Stimulated activated naive CD8-positive, alpha-beta T cell treated with anti-CD3 and anti-CD28 coated beads, Interleukin-15, amount 100 ng/mL, for 72 hours (primary cell): ENCODE results near the gene SNX7.

Source experiments
- ATAC-seq: fragments of 150-1000 bp; cut with Tn5 transposase; 2 replicates; pipeline ENCODE4 v1.10.0; 2021; ENCODE audit warnings: mild to moderate bottlenecking, moderate library complexity
- DNase-seq, 2 donors: peaks; one replicate each; pipeline ENCODE4 v3.0.0; 2021 to 2022
- H3K27ac Mint-ChIP-seq, 2 donors: one replicate each; pipeline ENCODE4 v1.8.0; 2022; ENCODE audit warnings: mild to moderate bottlenecking in 2 of 2, mixed read lengths in 2 of 2, moderate library complexity in 2 of 2
- H3K27me3 Mint-ChIP-seq: one replicate; pipeline ENCODE4 v1.8.0; 2022; ENCODE audit warnings: mixed read lengths
- H3K4me1 Mint-ChIP-seq: one replicate; pipeline ENCODE4 v1.8.0; 2022; ENCODE audit warnings: mild to moderate bottlenecking, mixed read lengths
- H3K4me3 Mint-ChIP-seq, 2 donors: one replicate each; pipeline ENCODE4 v1.8.0; 2022; ENCODE audit warnings: mild to moderate bottlenecking in 2 of 2, mixed read lengths in 2 of 2, moderate library complexity in 1 of 2
- H3K9me3 Mint-ChIP-seq, 2 donors: one replicate each; pipeline ENCODE4 v1.8.0; 2022; ENCODE audit warnings: mixed read lengths in 2 of 2

SNX7 gene, protein sequence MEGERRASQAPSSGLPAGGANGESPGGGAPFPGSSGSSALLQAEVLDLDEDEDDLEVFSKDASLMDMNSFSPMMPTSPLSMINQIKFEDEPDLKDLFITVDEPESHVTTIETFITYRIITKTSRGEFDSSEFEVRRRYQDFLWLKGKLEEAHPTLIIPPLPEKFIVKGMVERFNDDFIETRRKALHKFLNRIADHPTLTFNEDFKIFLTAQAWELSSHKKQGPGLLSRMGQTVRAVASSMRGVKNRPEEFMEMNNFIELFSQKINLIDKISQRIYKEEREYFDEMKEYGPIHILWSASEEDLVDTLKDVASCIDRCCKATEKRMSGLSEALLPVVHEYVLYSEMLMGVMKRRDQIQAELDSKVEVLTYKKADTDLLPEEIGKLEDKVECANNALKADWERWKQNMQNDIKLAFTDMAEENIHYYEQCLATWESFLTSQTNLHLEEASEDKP

DNA sequence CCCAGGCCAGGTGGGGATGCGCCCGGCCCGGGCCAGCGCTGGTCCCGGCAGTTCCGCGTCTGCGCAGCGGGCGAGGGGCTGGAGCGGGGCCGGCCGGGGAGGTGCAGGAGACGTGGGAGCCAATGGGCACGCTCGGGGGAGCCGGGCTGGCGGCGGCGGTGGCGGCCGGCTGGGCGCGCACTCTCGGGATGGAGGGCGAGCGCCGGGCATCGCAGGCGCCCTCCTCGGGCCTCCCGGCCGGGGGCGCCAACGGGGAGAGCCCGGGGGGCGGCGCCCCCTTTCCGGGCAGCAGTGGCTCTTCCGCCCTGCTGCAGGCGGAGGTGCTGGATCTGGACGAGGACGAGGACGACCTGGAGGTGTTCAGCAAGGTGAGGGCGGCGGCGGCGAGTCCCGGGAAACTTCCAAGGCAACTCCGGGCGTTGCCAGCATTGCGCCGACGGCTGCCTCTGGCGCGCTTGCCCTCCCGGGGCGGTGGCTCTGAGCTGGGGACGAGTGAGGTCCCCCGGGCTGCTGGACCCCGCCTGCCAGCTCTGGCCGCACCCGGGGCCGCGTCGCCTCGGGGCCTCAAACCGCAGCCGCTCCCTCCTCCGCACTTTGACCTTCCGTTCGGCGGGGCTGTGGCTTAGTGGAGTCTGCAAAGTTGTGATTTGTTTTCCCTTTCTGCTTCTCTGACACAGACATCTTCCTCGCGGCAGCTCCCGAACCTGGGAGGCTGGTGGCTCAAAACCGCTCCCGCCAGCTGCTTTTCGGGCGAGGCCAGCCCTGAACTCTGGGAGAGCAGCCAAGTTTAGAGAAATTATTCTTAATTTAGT lies at the start of gene SNX7:
SNX7 (plus strand) TSS at position 178 of the 812 bp plus-strand sequence; CDS start at position 189, 11 bp downstream.
- peak within 1 kb of the TSS; percentile 79 to 88 for H3K4me3 Mint-ChIP-seq
- H3K9me3 Mint-ChIP-seq: no peaks in the 10 kb centered on the region
- H3K4me1 Mint-ChIP-seq: peaks cover 11% of the 10 kb centered on the region
- H3K27ac Mint-ChIP-seq: peak within 1 kb of the TSS; percentile 19
- peaks cover 53% of the 10 kb centered on the region for H3K27me3 Mint-ChIP-seq
- DNase-seq (peak; percentile 10), ATAC-seq (peak; percentile 58)

DNA sequence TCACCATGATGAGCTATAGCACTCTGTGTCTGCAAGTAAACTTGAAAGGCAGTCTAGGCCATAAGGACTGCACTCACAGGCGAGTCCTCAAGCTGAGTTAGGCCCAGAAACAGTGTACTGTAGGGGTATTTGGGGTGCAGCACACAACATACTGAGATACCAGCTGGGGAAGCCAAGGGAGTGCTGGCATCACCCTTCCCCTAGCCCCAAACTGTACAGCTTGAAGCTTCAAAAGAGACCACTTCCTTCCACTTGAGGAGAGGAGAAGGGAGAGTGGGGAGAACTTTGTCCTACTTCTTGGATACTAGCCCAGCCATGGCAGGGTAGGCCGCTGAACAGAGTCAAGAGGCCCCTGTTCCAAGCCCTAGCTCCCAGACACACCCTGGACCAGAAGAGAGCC lies 24.2 kb upstream of the SNX7 start:
- no peak for ATAC-seq
- H3K9me3 Mint-ChIP-seq: peaks cover 13 to 37% of the 10 kb centered on the region in 2 donors
- DNase-seq: no peak
- no peak overlapping the region for H3K27ac Mint-ChIP-seq
- H3K4me1 Mint-ChIP-seq: no peaks in the 10 kb centered on the region
- no peak overlapping the region for H3K4me3 Mint-ChIP-seq
- H3K27me3 Mint-ChIP-seq: no peaks in the 10 kb centered on the region

DNA sequence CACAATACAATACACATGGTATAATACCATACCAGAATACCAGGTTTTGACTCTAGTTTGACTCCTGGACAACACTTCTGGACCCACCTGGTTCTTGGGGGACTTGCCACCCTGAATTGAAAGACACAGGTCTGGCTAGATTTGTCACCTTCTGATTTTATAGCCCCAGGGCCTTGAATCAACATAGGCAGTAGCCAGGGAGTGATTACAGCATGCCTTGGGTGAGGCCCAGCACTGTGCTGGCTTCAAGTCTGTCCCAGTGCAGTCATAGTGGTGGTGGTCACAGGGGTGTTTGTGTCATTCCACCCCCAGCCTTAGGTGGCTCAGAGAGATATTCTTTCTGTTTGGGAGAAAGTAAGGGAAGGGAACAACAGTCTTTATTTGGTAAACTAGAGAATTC lies 23.3 kb upstream of the SNX7 start:
- Mint-ChIP-seq H3K4me1 (no peaks in the 10 kb centered on the region), H3K27me3 (no peaks in the 10 kb centered on the region), H3K4me3 (no peak overlapping the region)

DNA sequence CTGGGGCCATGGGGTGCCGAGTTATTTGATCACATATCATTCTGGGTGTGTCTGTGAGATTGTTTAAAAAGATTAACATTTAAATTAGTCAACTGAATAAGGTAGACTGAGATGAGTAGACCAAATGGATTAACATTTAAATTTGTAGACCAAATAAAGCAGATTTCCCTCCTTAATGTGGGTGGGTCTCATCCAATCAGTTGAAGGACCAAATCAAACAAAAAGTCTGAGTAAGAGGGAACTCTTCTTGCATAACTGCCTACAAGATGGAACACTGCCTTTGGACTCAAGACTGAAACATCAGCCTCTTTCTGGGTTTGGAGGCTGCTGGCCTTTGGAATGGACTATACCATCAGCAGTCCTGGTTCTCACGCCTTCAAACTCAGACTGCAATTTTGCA lies 17.0 kb upstream of the SNX7 start:
- Mint-ChIP-seq H3K4me3 (no peak overlapping the region), H3K27me3 (no peaks in the 10 kb centered on the region), H3K27ac (no peak overlapping the region), H3K4me1 (no peaks in the 10 kb centered on the region), H3K9me3 (peaks cover 8 to 31% of the 10 kb centered on the region in 2 donors)
- DNase-seq: no peak
- ATAC-seq: no peak

More for the DNA sequence above, 23.3 kb upstream of the SNX7 start:
- DNase-seq (no peak), ATAC-seq (no peak)
- H3K27ac Mint-ChIP-seq: no peak overlapping the region
- peaks cover 13 to 41% of the 10 kb centered on the region in 2 donors for H3K9me3 Mint-ChIP-seq

DNA sequence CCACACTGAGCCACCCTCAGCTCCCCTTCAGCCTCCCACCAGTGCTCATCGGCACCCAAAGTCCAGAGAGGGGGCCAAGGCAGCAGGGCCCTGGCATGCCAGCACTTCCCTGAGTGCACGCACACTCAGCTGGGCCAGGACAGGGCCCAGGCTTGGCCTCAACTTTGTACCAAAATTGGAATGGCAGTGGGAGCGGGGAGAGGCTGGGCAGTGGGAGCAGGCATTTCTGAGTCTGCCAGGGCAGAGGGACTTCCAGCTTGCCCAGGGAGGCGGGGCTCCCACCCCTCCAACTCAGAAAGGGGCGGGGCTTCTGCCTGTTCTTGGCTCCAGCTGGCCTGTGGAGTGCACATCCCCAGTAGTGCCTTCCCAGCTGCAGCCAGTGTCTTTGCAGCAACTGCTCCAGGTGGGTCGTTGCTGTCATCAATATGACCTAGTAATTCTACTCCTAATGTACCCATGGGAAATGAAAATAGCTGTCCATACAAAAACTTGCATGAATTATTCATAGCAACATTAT lies 10.3 kb upstream of the SNX7 start:
- Mint-ChIP-seq H3K27me3 (no peaks in the 10 kb centered on the region), H3K4me1 (no peaks in the 10 kb centered on the region)

DNA sequence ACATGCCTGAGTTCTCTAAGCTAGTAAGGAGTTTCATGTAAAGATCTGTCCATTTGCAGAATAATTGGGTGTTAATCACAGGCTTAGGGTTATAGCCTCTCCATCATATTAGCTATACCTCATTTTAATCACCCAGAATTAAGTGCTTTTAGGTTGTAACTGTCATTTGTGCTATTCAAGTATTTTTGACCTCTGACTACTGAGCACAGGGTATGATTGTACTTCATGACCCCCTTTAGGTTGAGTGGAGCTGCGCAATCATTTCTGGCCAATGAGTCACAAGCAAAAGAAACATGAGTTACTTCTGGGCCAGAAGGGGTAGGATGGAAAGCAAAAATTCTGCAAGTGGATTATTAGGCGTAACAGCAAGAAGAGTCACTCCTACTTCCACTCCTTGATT lies 8.4 kb upstream of the SNX7 start:
- no peak for ATAC-seq
- Mint-ChIP-seq H3K27me3 (no peaks in the 10 kb centered on the region), H3K9me3 (no peaks in the 10 kb centered on the region), H3K4me1 (no peaks in the 10 kb centered on the region), H3K27ac (no peak overlapping the region), H3K4me3 (no peak overlapping the region)
- no peak for DNase-seq

More for the DNA sequence above, 10.3 kb upstream of the SNX7 start:
- Mint-ChIP-seq H3K4me3 (no peak overlapping the region), H3K27ac (no peak overlapping the region), H3K9me3 (no peaks in the 10 kb centered on the region)
- DNase-seq (no peak), ATAC-seq (no peak)

DNA sequence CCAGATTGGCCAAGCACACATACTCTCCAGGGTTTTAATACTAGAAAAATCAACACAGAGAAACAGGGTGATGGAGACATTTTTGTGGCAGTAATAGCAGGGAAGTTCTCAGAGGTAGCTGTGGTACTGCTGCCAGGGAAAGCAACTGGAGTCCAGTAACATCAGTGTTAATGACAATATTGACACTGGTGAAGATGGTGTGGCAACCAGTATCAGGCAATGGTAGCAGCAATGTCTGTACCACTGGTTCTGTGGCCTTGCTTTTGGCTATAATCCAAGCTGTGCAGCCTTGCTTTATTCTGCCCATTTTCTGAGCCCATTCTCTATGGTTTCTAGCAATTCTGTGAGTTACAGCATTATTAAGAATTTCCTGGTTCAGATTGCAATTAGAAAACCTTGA lies 1.6 kb upstream of the SNX7 start:
- H3K27ac Mint-ChIP-seq: no peak overlapping the region
- peaks cover 41% of the 10 kb centered on the region for H3K27me3 Mint-ChIP-seq
- ATAC-seq: no peak

DNA sequence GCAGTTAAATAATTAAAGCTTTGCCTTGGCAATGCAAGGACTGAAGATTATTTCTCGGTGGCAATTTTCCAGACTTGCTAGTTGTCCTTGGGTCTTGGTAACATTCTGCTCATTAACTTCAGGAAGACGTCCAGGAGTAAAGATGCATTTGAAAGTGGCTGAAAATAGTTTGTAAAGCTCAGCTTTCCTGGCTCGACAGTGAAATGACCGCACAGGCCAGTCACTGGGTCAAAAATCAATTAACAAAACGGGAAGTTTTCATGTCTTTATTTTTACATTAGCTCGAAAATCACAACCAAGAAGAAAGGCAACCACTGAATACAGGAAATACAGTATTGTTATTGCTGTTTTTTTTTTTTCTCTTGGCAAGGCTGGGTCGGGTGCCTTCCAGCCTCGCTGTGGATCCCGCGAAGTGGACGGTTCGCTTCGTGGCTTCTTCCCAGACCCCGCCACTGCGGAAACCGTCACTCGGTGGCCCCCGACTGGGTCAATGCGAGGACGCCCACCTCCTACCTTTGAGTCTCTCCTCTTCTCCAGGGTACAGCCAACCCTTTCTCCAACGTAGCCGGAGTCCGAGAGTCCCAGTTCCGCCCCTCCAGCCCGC lies 479 bp upstream of the SNX7 start:
- ATAC-seq (no peak), DNase-seq (no peak)
- peaks cover 46% of the 10 kb centered on the region for H3K27me3 Mint-ChIP-seq
- H3K9me3 Mint-ChIP-seq: no peaks in the 10 kb centered on the region
- peaks cover 11% of the 10 kb centered on the region for H3K4me1 Mint-ChIP-seq
- peak overlapping the region; percentile 29 to 46 for H3K4me3 Mint-ChIP-seq
- H3K27ac Mint-ChIP-seq: no peak overlapping the region

More for the DNA sequence above, 1.6 kb upstream of the SNX7 start:
- DNase-seq: no peak
- H3K4me1 Mint-ChIP-seq: peaks cover 11% of the 10 kb centered on the region
- H3K9me3 Mint-ChIP-seq: no peaks in the 10 kb centered on the region
- H3K4me3 Mint-ChIP-seq: no peak overlapping the region

DNA sequence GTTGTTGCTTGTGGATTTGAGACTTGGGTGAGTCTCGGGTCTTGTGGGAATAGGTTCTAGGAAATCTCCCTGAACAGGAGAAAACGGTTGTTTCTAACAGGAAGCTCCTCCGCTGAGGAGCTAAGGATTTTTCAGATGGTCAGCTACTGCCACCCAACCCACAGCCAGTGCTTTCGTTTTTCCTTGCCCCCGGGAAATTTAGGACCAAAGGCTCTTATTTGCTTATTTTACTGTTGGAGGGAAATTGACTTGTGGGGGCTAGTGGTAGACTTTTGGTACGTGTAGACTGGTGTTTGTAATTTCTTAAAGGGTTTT lies 792 bp downstream of the SNX7 start:
- peak overlapping the region; percentile 19 for H3K27ac Mint-ChIP-seq

DNA sequence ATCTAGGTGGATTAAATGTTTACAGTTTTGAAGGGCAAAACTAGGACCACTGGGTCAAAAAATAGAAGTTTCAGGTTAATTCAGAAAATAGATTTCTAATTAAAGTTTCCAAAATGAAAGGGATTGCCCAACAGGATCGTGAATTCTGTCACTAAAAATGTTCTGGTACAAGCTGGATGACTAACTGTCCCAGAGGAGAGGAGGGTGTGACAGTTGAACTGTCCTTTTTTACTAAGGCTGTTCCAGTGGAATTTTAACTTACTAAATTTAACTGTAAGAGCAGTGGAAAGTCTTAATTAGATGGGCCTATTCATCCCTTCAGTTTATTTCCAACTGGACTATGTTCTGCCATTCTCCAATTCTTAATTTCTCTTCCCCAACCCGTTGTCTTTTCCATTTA lies 7.2 kb downstream of the SNX7 start:
- Mint-ChIP-seq H3K9me3 (no peaks in the 10 kb centered on the region), H3K4me3 (no peak overlapping the region), H3K27me3 (peaks cover 21% of the 10 kb centered on the region), H3K4me1 (no peaks in the 10 kb centered on the region), H3K27ac (no peak overlapping the region)
- no peak for DNase-seq
- ATAC-seq: no peak

More for the DNA sequence above, 792 bp downstream of the SNX7 start:
- Mint-ChIP-seq H3K9me3 (no peaks in the 10 kb centered on the region), H3K4me3 (peak overlapping the region; percentile 79 to 88), H3K27me3 (peaks cover 54% of the 10 kb centered on the region), H3K4me1 (peaks cover 11% of the 10 kb centered on the region)
- no peak for ATAC-seq
- no peak for DNase-seq

DNA sequence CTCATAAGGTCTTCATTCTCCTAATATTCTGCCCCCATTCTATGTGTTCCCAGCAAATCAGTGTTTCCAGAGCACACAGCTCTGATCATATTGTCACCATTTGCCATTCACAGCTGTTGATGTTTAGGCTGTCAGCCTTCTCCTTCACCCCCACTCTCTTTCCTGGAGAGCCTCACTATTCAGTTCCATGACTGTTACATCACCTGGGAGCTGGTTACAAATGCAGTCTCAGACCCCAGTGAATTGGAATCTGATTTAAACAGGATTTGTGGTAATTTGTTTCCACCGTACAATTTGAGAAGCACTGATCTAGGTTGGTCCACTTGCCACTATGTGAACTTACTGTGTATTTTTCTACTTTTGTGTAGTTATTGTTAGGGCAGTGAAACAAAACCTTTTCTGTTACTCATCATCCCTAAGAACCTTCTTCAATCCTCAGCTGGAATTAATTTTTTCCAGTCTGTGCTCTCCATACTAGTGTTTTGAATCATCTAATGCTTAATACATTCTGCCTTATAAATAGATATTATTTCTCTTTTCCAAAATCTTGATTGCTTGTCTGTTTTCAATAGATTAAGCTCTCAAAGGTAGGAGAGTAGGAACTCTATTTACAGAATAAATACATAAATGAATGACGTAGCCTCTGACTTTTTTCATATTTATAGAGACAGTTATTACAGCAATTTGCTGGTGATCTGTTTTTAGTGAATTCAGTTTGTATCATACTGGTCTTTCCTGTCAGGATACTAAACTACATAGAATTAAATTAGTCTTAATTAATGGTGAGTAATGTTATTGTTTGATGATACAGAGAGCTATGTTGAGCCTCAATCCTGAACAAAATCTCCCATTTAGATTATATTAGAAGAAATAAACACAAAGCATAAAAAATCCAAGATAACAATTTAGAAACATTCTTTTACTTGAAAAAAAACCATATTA lies 8.1 kb downstream of the SNX7 start:
- ATAC-seq: no peak
- Mint-ChIP-seq H3K27me3 (peaks cover 12% of the 10 kb centered on the region), H3K27ac (no peak overlapping the region), H3K4me3 (no peak overlapping the region), H3K9me3 (no peaks in the 10 kb centered on the region), H3K4me1 (no peaks in the 10 kb centered on the region)
- no peak for DNase-seq

DNA sequence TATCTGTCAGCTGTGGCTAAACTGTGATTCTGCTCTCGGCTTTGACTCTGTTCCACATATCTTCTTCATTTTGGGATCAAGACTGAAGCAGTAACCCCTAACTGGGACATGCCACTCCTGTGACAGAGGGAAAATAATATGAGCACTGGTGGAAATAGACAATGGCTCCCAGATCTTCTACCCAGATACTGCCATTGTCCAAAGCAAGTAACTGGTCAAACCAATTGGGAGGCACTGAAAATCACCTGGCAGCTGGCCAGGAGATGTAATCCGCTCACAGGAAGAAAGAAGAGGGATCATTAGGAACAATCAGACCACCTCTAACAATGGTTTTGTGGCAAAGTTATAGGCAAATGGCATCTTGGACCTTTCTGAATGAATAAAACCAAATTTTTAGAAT lies 10.7 kb downstream of the SNX7 start:
- DNase-seq (no peak), ATAC-seq (no peak)
- no peaks in the 10 kb centered on the region for H3K4me1 Mint-ChIP-seq
- H3K4me3 Mint-ChIP-seq: no peak overlapping the region
- H3K27me3 Mint-ChIP-seq: no peaks in the 10 kb centered on the region
- peaks cover 0 to 3% of the 10 kb centered on the region in 2 donors for H3K9me3 Mint-ChIP-seq
- H3K27ac Mint-ChIP-seq: no peak overlapping the region

DNA sequence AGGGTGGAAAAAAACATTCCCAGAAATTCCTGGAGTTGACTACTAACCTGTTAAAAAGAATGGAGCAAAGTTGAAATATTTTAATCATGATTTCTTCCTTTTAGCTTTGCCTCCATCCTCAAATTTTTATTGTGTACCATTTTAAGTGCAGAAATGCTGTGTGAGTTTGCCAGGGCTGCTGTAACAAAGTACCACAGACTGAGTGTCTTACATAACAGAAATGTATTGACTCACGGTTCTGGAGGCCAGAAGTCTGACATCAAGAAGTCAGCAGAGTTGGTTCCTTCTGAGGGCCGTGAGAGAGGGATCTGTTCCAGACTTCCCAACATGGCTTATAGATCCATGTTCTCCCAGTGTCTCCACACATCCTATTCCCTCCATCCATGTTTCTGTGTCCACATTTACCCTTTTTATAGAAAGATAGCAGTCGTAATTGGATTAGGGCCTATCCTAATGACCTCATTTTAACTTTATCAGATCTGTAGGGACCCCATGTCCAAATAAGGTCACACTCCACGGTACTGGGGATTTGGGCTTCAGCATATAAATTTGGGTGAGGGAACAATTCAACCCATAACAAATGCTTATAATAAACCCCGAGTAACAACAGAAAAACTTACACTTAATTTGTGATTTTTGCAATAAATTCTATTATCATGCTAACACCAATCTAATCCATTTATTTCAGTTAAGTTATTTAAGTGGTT lies 12.7 kb downstream of the SNX7 start:
- no peaks in the 10 kb centered on the region for H3K4me1 Mint-ChIP-seq
- no peak for DNase-seq
- peaks cover 0 to 6% of the 10 kb centered on the region in 2 donors for H3K9me3 Mint-ChIP-seq
- H3K4me3 Mint-ChIP-seq: no peak overlapping the region
- H3K27ac Mint-ChIP-seq: no peak overlapping the region
- ATAC-seq: no peak
- H3K27me3 Mint-ChIP-seq: no peaks in the 10 kb centered on the region

DNA sequence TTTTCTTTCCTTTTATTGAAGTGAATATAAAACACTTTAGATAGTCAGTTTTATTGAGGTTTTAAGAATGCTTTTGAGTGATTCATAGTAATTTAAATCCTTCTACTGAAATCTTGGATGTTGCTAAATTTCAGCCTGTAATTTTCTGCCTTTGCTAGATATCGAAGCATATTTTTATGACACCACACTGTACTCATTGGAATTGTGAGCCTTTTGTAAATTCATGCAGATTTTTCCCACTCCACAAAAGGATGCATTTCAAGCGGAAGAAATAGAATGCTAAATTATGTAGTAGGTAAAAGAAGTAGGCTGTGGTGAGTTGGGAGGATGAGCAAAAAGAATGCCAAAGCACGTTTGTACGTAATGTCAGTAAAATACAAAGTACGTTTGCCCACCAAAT lies 13.8 kb downstream of the SNX7 start:
- H3K9me3 Mint-ChIP-seq: peaks cover 0 to 6% of the 10 kb centered on the region in 2 donors
- H3K27me3 Mint-ChIP-seq: no peaks in the 10 kb centered on the region
- DNase-seq (no peak), ATAC-seq (no peak)
- no peak overlapping the region for H3K27ac Mint-ChIP-seq
- H3K4me3 Mint-ChIP-seq: no peak overlapping the region
- H3K4me1 Mint-ChIP-seq: no peaks in the 10 kb centered on the region
